Astrocyte (in vitro differentiated cells and primary cell): ENCODE results near the gene ANGPTL1.

Experiments
- EZH2 ChIP-seq: IDR thresholded peaks from 2 replicates; pipeline ENCODE4 v1.6.1; 2012; ENCODE audit warnings: mild to moderate bottlenecking, low read length, inconsistent platforms; ENCODE audit not compliant: insufficient read depth
- TF ChIP-seq, protein P1 (sequence below): IDR thresholded peaks from 2 replicates; pipeline ENCODE4 v1.5.1; 2011; ENCODE audit warnings: low read depth, mild to moderate bottlenecking, inconsistent platforms, low read length, moderate library complexity; ENCODE audit not compliant: insufficient read depth

DNA sequence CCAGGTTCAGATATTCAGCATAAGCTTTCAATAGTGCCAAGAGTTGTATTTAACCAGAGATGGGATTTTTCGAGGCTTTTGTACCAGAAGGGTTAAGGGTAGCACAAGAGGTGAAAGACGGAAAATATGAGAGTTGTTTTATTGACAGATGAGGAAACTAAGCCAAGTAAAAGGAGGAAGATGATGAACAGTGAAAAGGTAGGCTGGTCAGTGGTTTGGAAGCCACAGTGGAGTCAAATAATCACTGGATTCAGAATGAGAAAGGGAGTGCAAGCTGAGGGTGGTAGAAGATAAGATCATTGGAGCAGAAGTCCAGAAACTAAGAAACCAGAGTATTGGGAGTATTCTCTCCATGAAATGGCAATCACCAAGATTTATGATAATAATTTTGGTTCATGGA lies 45.7 kb downstream of the ANGPTL1 start:
- TF ChIP-seq, protein P1, sequence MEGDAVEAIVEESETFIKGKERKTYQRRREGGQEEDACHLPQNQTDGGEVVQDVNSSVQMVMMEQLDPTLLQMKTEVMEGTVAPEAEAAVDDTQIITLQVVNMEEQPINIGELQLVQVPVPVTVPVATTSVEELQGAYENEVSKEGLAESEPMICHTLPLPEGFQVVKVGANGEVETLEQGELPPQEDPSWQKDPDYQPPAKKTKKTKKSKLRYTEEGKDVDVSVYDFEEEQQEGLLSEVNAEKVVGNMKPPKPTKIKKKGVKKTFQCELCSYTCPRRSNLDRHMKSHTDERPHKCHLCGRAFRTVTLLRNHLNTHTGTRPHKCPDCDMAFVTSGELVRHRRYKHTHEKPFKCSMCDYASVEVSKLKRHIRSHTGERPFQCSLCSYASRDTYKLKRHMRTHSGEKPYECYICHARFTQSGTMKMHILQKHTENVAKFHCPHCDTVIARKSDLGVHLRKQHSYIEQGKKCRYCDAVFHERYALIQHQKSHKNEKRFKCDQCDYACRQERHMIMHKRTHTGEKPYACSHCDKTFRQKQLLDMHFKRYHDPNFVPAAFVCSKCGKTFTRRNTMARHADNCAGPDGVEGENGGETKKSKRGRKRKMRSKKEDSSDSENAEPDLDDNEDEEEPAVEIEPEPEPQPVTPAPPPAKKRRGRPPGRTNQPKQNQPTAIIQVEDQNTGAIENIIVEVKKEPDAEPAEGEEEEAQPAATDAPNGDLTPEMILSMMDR, result no peak
- TF ChIP-seq EZH2, result no peak
